Esophagus squamous epithelium (tissue), 4 donors: ENCODE data around the gene PRMT2.

Source experiments
- POLR2A ChIP-seq, 4 donors: fragments of 450-650 bp; IDR thresholded peaks; one replicate each; pipeline ENCODE4 v1.6.1; 2017; ENCODE audit warnings: antibody characterized with exemption in 4 of 4, mild to moderate bottlenecking in 4 of 4, moderate library complexity in 3 of 4
- TF ChIP-seq, protein P1 (sequence below), 6 experiments: fragments of 450-650 bp in 4 of 6; fragments of 200-600 bp in 2 of 6; sonication (generic) in 2 of 6; IDR thresholded peaks; one replicate each; pipeline ENCODE4 v1.5.1; 2016 to 2019; ENCODE audit warnings: antibody characterized with exemption in 6 of 6, mild to moderate bottlenecking in 4 of 6, moderate library complexity in 4 of 6

DNA sequence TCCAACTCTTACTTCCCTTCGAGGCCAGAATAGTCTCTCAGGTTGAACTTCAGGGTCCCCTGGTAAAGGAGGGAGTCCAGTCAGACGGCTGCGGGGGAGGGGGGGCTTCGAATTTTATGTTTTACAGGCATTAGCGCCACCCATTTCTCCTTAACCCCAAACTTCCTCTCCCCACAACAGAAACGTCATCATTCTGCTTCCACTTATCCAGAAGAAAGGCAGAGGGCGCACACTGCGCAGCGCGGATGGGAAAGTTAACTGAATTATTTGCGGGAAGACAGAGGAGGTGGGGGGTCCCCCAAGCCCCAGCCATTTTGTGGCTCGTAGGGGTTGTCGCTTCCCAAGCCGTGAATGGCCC lies 529 bp upstream of the PRMT2 start:
- TF ChIP-seq, protein P1, sequence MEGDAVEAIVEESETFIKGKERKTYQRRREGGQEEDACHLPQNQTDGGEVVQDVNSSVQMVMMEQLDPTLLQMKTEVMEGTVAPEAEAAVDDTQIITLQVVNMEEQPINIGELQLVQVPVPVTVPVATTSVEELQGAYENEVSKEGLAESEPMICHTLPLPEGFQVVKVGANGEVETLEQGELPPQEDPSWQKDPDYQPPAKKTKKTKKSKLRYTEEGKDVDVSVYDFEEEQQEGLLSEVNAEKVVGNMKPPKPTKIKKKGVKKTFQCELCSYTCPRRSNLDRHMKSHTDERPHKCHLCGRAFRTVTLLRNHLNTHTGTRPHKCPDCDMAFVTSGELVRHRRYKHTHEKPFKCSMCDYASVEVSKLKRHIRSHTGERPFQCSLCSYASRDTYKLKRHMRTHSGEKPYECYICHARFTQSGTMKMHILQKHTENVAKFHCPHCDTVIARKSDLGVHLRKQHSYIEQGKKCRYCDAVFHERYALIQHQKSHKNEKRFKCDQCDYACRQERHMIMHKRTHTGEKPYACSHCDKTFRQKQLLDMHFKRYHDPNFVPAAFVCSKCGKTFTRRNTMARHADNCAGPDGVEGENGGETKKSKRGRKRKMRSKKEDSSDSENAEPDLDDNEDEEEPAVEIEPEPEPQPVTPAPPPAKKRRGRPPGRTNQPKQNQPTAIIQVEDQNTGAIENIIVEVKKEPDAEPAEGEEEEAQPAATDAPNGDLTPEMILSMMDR (IDR thresholded peaks at IDR 0.05): peak in 2 of 6 experiments; percentile 14 to 24
- no peak for TF ChIP-seq POLR2A (IDR thresholded peaks at IDR 0.05)
